Measurements from ENCODE around the gene ARHGEF19.
A peak's percentile ranks its signal among the peaks of the same experiment; 100 is the strongest.

The ARHGEF19 gene

DNA sequence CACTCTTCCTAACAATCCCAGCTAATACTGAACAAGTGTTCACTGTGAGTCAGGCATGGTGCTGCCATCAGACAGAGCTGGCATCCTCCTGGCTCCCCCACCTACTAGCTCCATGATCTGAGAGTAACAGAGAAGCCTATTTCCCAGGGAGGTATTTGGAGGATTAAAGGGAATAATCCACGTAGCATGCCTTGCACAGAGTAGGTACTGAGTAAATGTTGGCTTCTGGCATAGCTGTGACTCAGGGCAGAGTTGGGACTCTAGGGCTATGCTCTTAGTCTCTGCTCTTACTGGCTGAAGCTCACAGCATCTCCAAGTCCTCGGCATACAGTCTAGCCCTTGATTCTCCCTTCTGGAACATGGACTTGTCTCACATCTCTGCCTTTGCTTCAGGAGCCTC, 8.2 kb downstream of the ARHGEF19 start:
- H3K27ac ChIP-seq (ENCODE audit: extremely low read depth, low read depth, low read length): no peak overlapping the region
- CTCF ChIA-PET: interaction anchor here (0.6 to 3.5 kb wide), 17 partner anchors 8 to 418 kb away, joined by 3 to 18 read pairs (median 4); no protein-coding TSS in a partner anchor
- no peaks in the 10 kb centered on the region for H3K9me3 ChIP-seq (ENCODE audit: control insufficient read depth, insufficient read depth, low read depth, low read length)
- H3K4me3 ChIP-seq (ENCODE audit: low read depth, low read length): no peak overlapping the region
- POLR2A ChIA-PET: no interaction called here
- TF ChIP-seq ZFP69B (tag by site-specific recombination; IDR thresholded peaks at IDR 0.05) (no peak), ZNF658 (tag by site-specific recombination; IDR thresholded peaks at IDR 0.05) (no peak), ZFP41 (tag by site-specific recombination; IDR thresholded peaks at IDR 0.05; ENCODE audit: borderline replicate concordance) (no peak), ZNF623 (tag by site-specific recombination; IDR thresholded peaks at IDR 0.05) (no peak), ZNF555 (tag by site-specific recombination; conservative IDR thresholded peaks at IDR 0.05) (no peak), ZNF239 (tag by site-specific recombination; IDR thresholded peaks at IDR 0.05) (no peak), ZNF664 (tag by site-specific recombination; IDR thresholded peaks at IDR 0.05) (no peak)
- H3K4me1 ChIP-seq (ENCODE audit: control insufficient read depth, insufficient read depth, low read length): no peaks in the 10 kb centered on the region
- H3K36me3 ChIP-seq (ENCODE audit: control insufficient read depth in 2 of 2, insufficient read depth in 1 of 2, low read length in 2 of 2): no peaks in the 10 kb centered on the region

DNA sequence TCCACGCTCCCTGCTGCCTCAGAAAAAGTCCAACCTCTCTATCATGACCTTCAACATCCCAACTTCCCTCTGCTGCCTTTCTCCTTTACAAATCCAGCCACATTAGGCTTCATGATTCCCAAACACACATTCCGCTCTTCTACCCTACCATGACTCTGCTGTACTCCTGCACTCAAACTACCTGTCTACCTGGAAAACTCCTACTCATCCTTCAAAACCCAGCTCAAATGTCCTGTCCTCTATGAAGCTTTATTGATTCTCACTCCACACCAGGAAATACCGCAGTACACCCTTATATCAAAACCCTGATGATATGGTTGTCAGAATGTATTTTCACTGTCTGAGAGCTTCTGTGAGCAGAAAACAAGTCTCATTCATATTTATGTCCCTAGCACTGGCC, 8.9 kb downstream of the ARHGEF19 start:
- Histone ChIP-seq H3K27ac (ENCODE audit: extremely low read depth, low read depth, low read length) (no peak overlapping the region), H3K4me3 (ENCODE audit: low read depth, low read length) (no peak overlapping the region), H3K36me3 (ENCODE audit: control insufficient read depth in 2 of 2, insufficient read depth in 1 of 2, low read length in 2 of 2) (no peaks in the 10 kb centered on the region), H3K9me3 (ENCODE audit: control insufficient read depth, insufficient read depth, low read depth, low read length) (no peaks in the 10 kb centered on the region), H3K4me1 (ENCODE audit: control insufficient read depth, insufficient read depth, low read length) (no peaks in the 10 kb centered on the region)
- ChIA-PET POLR2A (no interaction called here), CTCF (interaction anchor here (0.7 to 3.5 kb wide), 4 partner anchors 121 to 191 kb away, joined by 3 to 18 read pairs (median 9); no protein-coding TSS in a partner anchor)
- TF ChIP-seq ZNF600 (tag by site-specific recombination; IDR thresholded peaks at IDR 0.05) (0 out of 2 replicates have a peak, but pooled peaks have one; percentile 11), ZFP3 (tag by site-specific recombination; IDR thresholded peaks at IDR 0.05; ENCODE audit: low read depth) (peak; percentile 99), ZNF16 (tag by site-specific recombination; IDR thresholded peaks at IDR 0.05; ENCODE audit: low read depth) (no peak), ZNF350 (tag by site-specific recombination; IDR thresholded peaks at IDR 0.05) (no peak), ZNF302 (tag by site-specific recombination; IDR thresholded peaks at IDR 0.05; ENCODE audit: low read depth) (no peak)
- TF ChIP-seq, protein P1, sequence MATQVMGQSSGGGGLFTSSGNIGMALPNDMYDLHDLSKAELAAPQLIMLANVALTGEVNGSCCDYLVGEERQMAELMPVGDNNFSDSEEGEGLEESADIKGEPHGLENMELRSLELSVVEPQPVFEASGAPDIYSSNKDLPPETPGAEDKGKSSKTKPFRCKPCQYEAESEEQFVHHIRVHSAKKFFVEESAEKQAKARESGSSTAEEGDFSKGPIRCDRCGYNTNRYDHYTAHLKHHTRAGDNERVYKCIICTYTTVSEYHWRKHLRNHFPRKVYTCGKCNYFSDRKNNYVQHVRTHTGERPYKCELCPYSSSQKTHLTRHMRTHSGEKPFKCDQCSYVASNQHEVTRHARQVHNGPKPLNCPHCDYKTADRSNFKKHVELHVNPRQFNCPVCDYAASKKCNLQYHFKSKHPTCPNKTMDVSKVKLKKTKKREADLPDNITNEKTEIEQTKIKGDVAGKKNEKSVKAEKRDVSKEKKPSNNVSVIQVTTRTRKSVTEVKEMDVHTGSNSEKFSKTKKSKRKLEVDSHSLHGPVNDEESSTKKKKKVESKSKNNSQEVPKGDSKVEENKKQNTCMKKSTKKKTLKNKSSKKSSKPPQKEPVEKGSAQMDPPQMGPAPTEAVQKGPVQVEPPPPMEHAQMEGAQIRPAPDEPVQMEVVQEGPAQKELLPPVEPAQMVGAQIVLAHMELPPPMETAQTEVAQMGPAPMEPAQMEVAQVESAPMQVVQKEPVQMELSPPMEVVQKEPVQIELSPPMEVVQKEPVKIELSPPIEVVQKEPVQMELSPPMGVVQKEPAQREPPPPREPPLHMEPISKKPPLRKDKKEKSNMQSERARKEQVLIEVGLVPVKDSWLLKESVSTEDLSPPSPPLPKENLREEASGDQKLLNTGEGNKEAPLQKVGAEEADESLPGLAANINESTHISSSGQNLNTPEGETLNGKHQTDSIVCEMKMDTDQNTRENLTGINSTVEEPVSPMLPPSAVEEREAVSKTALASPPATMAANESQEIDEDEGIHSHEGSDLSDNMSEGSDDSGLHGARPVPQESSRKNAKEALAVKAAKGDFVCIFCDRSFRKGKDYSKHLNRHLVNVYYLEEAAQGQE (tag by site-specific recombination; IDR thresholded peaks at IDR 0.05): no peak

DNA sequence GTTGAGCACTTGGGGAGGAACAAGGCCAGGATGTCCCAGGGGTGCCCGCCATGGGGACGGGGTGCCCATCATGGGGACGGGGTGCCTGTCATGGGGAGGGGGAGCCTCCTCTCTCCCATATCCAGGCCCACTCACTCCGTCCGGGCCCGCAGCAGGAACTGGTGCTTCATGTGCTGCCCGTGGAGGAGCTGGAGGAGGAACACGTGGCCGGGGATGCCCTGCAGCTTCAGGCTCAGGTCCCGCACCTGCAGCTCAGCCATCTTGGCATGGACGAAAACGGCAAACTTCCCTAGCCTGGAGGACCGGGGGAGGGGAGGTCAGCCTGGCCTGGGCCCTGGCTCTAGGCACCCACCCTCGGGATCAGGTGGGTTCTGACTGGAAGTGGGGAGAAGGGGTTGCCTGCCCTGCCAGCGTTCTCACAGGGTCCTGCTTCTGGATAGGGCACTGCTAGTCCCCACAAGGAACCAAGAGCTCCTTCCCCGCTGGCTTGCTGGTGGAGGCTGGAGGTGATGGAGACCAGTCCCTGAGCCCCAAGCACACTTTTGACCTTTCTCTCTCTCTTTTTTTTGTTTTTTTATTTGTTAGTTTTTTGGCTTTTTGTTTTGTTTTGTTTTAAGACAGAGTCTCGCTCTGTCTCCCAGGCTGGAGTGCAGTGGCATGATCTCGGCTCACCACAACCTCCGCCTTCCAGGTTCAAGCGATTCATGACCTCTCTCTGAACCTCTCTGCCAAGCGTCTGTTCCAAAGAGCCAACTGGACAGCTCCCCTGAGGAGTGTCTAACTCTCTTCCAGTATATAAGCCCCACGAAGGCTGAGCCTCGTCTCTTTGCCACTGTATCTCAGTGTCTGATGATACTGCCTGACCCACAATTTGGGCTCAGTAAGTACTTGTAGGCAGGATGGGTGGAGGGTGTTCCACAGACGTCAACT, 9.9 kb downstream of the ARHGEF19 start:
- TF ChIP-seq ZNF23 (tag by site-specific recombination; IDR thresholded peaks at IDR 0.05; ENCODE audit: borderline replicate concordance): no peak
- TF ChIP-seq, protein P2, sequence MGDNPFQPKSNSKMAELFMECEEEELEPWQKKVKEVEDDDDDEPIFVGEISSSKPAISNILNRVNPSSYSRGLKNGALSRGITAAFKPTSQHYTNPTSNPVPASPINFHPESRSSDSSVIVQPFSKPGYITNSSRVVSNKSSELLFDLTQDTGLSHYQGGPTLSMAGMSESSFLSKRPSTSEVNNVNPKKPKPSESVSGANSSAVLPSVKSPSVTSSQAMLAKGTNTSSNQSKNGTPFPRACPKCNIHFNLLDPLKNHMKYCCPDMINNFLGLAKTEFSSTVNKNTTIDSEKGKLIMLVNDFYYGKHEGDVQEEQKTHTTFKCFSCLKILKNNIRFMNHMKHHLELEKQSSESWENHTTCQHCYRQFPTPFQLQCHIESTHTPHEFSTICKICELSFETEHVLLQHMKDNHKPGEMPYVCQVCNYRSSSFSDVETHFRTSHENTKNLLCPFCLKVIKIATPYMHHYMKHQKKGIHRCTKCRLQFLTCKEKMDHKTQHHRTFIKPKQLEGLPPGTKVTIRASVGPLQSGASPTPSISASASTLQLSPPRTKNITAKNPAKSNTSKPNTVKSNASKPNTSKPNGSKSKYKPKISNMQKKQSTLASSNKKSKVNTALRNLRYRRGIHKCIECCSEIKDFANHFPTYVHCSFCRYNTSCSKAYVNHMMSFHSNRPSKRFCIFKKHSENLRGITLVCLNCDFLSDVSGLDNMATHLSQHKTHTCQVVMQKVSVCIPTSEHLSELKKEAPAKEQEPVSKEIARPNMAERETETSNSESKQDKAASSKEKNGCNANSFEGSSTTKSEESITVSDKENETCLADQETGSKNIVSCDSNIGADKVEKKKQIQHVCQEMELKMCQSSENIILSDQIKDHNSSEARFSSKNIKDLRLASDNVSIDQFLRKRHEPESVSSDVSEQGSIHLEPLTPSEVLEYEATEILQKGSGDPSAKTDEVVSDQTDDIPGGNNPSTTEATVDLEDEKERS (tag by site-specific recombination; IDR thresholded peaks at IDR 0.05): no peak
- no peak for TF ChIP-seq ZNF335 (tag by site-specific recombination; conservative IDR thresholded peaks at IDR 0.05)
- TF ChIP-seq ZNF776 (tag by site-specific recombination; IDR thresholded peaks at IDR 0.05; ENCODE audit: borderline replicate concordance): no peak
- TF ChIP-seq, protein P1 (tag by site-specific recombination; IDR thresholded peaks at IDR 0.05): peak; percentile 63
- TF ChIP-seq ZNF433 (tag by site-specific recombination; IDR thresholded peaks at IDR 0.05; ENCODE audit: low read depth): no peak
- no peaks in the 10 kb centered on the region for H3K36me3 ChIP-seq (ENCODE audit: control insufficient read depth in 2 of 2, insufficient read depth in 1 of 2, low read length in 2 of 2)

More for the DNA sequence above, 9.9 kb downstream of the ARHGEF19 start:
- no peaks in the 10 kb centered on the region for H3K4me1 ChIP-seq (ENCODE audit: control insufficient read depth, insufficient read depth, low read length)
- H3K4me3 ChIP-seq (ENCODE audit: low read depth, low read length): no peak overlapping the region
- ChIA-PET CTCF (interaction anchor here (0.7 to 3.5 kb wide), 2 partner anchors 124 to 440 kb away, joined by 3 to 18 read pairs; no protein-coding TSS in a partner anchor), POLR2A (no interaction called here)
- no peak overlapping the region for H3K27ac ChIP-seq (ENCODE audit: extremely low read depth, low read depth, low read length)
- no peaks in the 10 kb centered on the region for H3K9me3 ChIP-seq (ENCODE audit: control insufficient read depth, insufficient read depth, low read depth, low read length)

All from HEK293 (cell line).